Measurements from ENCODE around the gene APOA1. TPM values are rescaled to one million over a fixed set of nuclear protein-coding genes. Genes with fewer than 3 reads are reported as not detected.
A peak's percentile ranks its signal among the peaks of the same experiment; 100 is the strongest.

Gene APOA1
- 9,787 TPM for total RNA-seq

- DNase-seq (ENCODE audit: low spot score): peak; percentile 94
- peak; percentile 36 for ATAC-seq
These were observed at the start of gene APOA1 for GRCh38 chr11:116837231-116838091. Gene APOA1, minus strand, starts transcription at chr11:116837622. Its CDS starts 235 bp downstream, at chr11:116837387.

- ATAC-seq (peak; percentile 24), DNase-seq (ENCODE audit: low spot score) (no peak)
These were observed 48.7 kb upstream of the APOA1 start for GRCh38 chr11:116885951-116886655.

GRCh38 chr11:116882386-116882785 lies 45.0 kb upstream of the APOA1 start:
- DNase-seq (ENCODE audit: low spot score) (no peak), ATAC-seq (no peak)

- no peak for DNase-seq (ENCODE audit: low spot score)
- ATAC-seq: no peak
These were observed 43.7 kb upstream of the APOA1 start for GRCh38 chr11:116881143-116881542.

GRCh38 chr11:116879800-116880625 lies 42.6 kb upstream of the APOA1 start:
- ATAC-seq (peak; percentile 93), DNase-seq (ENCODE audit: low spot score) (no peak)

- ATAC-seq (peak; percentile 61), DNase-seq (ENCODE audit: low spot score) (no peak)
These were observed 39.2 kb upstream of the APOA1 start for GRCh38 chr11:116876656-116877055.

GRCh38 chr11:116875194-116875593 lies 37.8 kb upstream of the APOA1 start:
- DNase-seq (ENCODE audit: low spot score) (no peak), ATAC-seq (no peak)

- no peak for ATAC-seq
- DNase-seq (ENCODE audit: low spot score): no peak
These were observed 36.8 kb upstream of the APOA1 start for GRCh38 chr11:116874251-116874650.

- DNase-seq (ENCODE audit: low spot score) (no peak), ATAC-seq (no peak)
These were observed 36.0 kb upstream of the APOA1 start for GRCh38 chr11:116873381-116873780.

- ATAC-seq (no peak), DNase-seq (ENCODE audit: low spot score) (no peak)
These were observed 33.8 kb upstream of the APOA1 start for GRCh38 chr11:116871248-116871647.

GRCh38 chr11:116870054-116870453 lies 32.6 kb upstream of the APOA1 start:
- peak; percentile 5 for ATAC-seq

GRCh38 chr11:116869610-116870009 lies 32.2 kb upstream of the APOA1 start:
- ATAC-seq (peak; percentile 67), DNase-seq (ENCODE audit: low spot score) (no peak)

More at GRCh38 chr11:116870054-116870453, 32.6 kb upstream of the APOA1 start:
- no peak for DNase-seq (ENCODE audit: low spot score)

GRCh38 chr11:116868066-116868465 lies 30.6 kb upstream of the APOA1 start:
- no peak for DNase-seq (ENCODE audit: low spot score)
- no peak for ATAC-seq

GRCh38 chr11:116867619-116868018 lies 30.2 kb upstream of the APOA1 start:
- no peak for DNase-seq (ENCODE audit: low spot score)
- no peak for ATAC-seq

- ATAC-seq (peak; percentile 58), DNase-seq (ENCODE audit: low spot score) (no peak)
These were observed 29.5 kb upstream of the APOA1 start for GRCh38 chr11:116866804-116867455.

GRCh38 chr11:116865696-116866095 lies 28.3 kb upstream of the APOA1 start:
- ATAC-seq: no peak
- no peak for DNase-seq (ENCODE audit: low spot score)

- ATAC-seq: peak; percentile 44
- no peak for DNase-seq (ENCODE audit: low spot score)
These were observed 27.1 kb upstream of the APOA1 start for GRCh38 chr11:116864531-116864930.

GRCh38 chr11:116862951-116863350 lies 25.5 kb upstream of the APOA1 start:
- no peak for DNase-seq (ENCODE audit: low spot score)
- no peak for ATAC-seq

GRCh38 chr11:116862185-116862584 lies 24.8 kb upstream of the APOA1 start:
- ATAC-seq: no peak

GRCh38 chr11:116861539-116861938 lies 24.1 kb upstream of the APOA1 start:
- no peak for DNase-seq (ENCODE audit: low spot score)
- no peak for ATAC-seq

More at GRCh38 chr11:116862185-116862584, 24.8 kb upstream of the APOA1 start:
- DNase-seq (ENCODE audit: low spot score): no peak

- ATAC-seq: no peak
- DNase-seq (ENCODE audit: low spot score): no peak
These were observed 22.9 kb upstream of the APOA1 start for GRCh38 chr11:116860303-116860702.

Data from left lobe of liver (tissue), 2 donors.